ENCODE results near the gene LNX1. TPM values are rescaled to one million over a fixed set of nuclear protein-coding genes. Genes with fewer than 3 reads are reported as not detected.
A peak's percentile ranks its signal among the peaks of the same experiment; 100 is the strongest.

The LNX1 gene
- total RNA-seq, 6 experiments from 2014 or later = 0.05 to 0.18 (median 0.07) TPM; not detected in 1

- Mint-ChIP-seq H3K27me3 (ENCODE audit: insufficient read depth) (0 out of 2 replicates have a peak, but pooled peaks cover 3% of the 10 kb centered on the region), H3K9me3 (no peaks in the 10 kb centered on the region), H3K36me3 (ENCODE audit: low read depth) (no peaks in the 10 kb centered on the region; the same call in 1 of the 2 replicates), H3K4me3 (no peak overlapping the region), H3K27ac (no peak overlapping the region), H3K4me1 (ENCODE audit: low read depth) (peaks cover 12% of the 10 kb centered on the region)
- peak; percentile 30 for TF ChIP-seq CTCF (IDR thresholded peaks at IDR 0.05)
- DNase-seq = no peak
Measured at GRCh38 chr4:53620956-53621355, 29.7 kb upstream of the LNX1 start.

DNA sequence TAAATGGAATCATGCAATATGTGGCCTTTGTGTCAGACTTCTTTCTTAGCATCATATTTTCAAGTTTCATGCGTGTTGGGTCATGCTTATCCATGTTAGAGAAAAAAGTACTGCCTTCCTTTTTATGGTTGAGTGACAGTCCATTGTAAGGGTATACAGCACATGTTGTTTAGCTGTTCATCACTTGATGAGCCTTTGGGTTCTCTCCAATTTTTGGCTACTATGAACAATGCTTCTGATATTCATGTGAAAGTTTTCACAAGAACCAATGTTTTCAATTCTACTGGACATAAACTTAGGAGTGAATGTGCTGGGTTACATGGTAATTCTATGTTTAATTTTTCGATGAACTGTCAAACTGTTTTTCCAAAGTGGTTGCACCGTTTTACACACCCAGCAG, 28.1 kb upstream of the LNX1 start:
- Mint-ChIP-seq H3K9me3 (no peaks in the 10 kb centered on the region), H3K27me3 (ENCODE audit: insufficient read depth) (0 out of 2 replicates have a peak, but pooled peaks cover 1% of the 10 kb centered on the region), H3K36me3 (ENCODE audit: low read depth) (no peaks in the 10 kb centered on the region; the same call in 1 of the 2 replicates), H3K27ac (no peak overlapping the region), H3K4me1 (ENCODE audit: low read depth) (peaks cover 12% of the 10 kb centered on the region), H3K4me3 (no peak overlapping the region)
- no peak for DNase-seq
- TF ChIP-seq CTCF (IDR thresholded peaks at IDR 0.05) = no peak

DNA sequence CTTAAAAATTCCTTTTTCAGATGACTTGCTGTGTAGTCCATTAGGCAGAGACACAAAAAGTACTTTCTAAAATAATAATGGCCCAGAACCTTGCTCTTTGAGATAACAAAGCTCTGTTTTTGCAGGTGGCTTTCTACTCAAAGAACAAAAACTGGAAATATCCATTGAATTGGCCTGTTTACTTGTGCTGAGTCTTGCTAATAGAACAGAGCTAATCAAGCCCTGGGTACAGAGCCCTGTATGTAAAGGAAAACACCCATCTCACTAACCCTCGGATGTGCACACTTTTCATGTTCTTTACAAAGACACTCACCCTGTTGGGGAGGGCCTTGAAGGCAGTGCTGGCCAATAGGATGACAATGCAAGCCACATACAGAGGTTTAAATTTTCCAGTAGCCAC, 27.0 kb upstream of the LNX1 start:
- no peak for DNase-seq
- TF ChIP-seq CTCF (IDR thresholded peaks at IDR 0.05) = no peak
- Mint-ChIP-seq H3K9me3 (no peaks in the 10 kb centered on the region), H3K36me3 (ENCODE audit: low read depth) (no peaks in the 10 kb centered on the region), H3K27ac (no peak overlapping the region), H3K4me1 (ENCODE audit: low read depth) (peaks cover 12% of the 10 kb centered on the region), H3K4me3 (no peak overlapping the region), H3K27me3 (ENCODE audit: insufficient read depth) (no peaks in the 10 kb centered on the region)

- no peak for DNase-seq
- H3K27ac Mint-ChIP-seq = no peak overlapping the region
- no peak overlapping the region for H3K4me3 Mint-ChIP-seq
- H3K27me3 Mint-ChIP-seq (ENCODE audit: insufficient read depth) = no peaks in the 10 kb centered on the region
- H3K4me1 Mint-ChIP-seq (ENCODE audit: low read depth) = peaks cover 2% of the 10 kb centered on the region
- no peaks in the 10 kb centered on the region for H3K36me3 Mint-ChIP-seq (ENCODE audit: low read depth)
- no peak for TF ChIP-seq CTCF (IDR thresholded peaks at IDR 0.05)
- H3K9me3 Mint-ChIP-seq = no peaks in the 10 kb centered on the region
Measured at GRCh38 chr4:53617101-53617680, 25.9 kb upstream of the LNX1 start.

- Mint-ChIP-seq H3K36me3 (ENCODE audit: low read depth) (no peaks in the 10 kb centered on the region), H3K4me1 (ENCODE audit: low read depth) (no peaks in the 10 kb centered on the region), H3K27ac (no peak overlapping the region), H3K27me3 (ENCODE audit: insufficient read depth) (no peaks in the 10 kb centered on the region), H3K4me3 (no peak overlapping the region), H3K9me3 (no peaks in the 10 kb centered on the region)
- no peak for DNase-seq
- no peak for TF ChIP-seq CTCF (IDR thresholded peaks at IDR 0.05)
Measured at GRCh38 chr4:53616219-53616618, 24.9 kb upstream of the LNX1 start.

Measured in HFFc6 (cell line).